NB4 (cell line): ENCODE results near the gene CALML6.
A peak's percentile ranks its signal among the peaks of the same experiment; 100 is the strongest.

Source experiments
- DNase-seq: peaks from one replicate; pipeline ENCODE4 v3.0.0; 2010; ENCODE audit warnings: low read depth
- H3K4me3 ChIP-seq: one replicate; pipeline ENCODE4 v1.5.1; 2011; ENCODE audit warnings: mild to moderate bottlenecking, low read depth, low read length, moderate library complexity
- CTCF ChIP-seq: IDR thresholded peaks from one replicate; pipeline ENCODE4 v1.5.1; 2012; ENCODE audit warnings: low read depth, low read length
- MAX ChIP-seq: IDR thresholded peaks from 2 replicates; pipeline ENCODE4 v1.6.1; 2011; ENCODE audit warnings: low read depth, low read length
- MYC ChIP-seq: IDR thresholded peaks from 2 replicates; pipeline ENCODE4 v1.6.1; 2011; ENCODE audit warnings: low read depth, low read length
- POLR2A ChIP-seq: IDR thresholded peaks from 2 replicates; pipeline ENCODE4 v1.6.1; 2011; ENCODE audit warnings: mild to moderate bottlenecking; ENCODE audit not compliant: insufficient read length; ENCODE audit errors: extremely low read depth

CALML6 gene

GRCh38 chr1:1890506-1891348 lies 24.3 kb upstream of the CALML6 start, which contains the start of gene GNB1:
GNB1 (minus strand) TSS chr1:1891087; CDS start chr1:1825453, 65,634 bp downstream.
- DNase-seq: peak; percentile 90
- peak within 1 kb of the TSS; percentile 70 for H3K4me3 ChIP-seq
- TF ChIP-seq CTCF (no peak), MAX (peak; percentile 75), POLR2A (peak; percentile 55), MYC (peak; percentile 75)

GRCh38 chr1:1891349-1892078 lies 23.5 kb upstream of the CALML6 start:
- peak; percentile 81 for DNase-seq
- peak overlapping the region; percentile 55 for H3K4me3 ChIP-seq
- peak; percentile 27 for TF ChIP-seq POLR2A
- TF ChIP-seq MAX: no peak; the same call in 1 of the 2 replicates

GRCh38 chr1:1892079-1892762 lies 22.8 kb upstream of the CALML6 start:
- DNase-seq: no peak
- H3K4me3 ChIP-seq: peak overlapping the region; percentile 55
- no peak for TF ChIP-seq MAX
- TF ChIP-seq MYC: no peak
- TF ChIP-seq CTCF: no peak
- no peak for TF ChIP-seq POLR2A

- no peak overlapping the region for H3K4me3 ChIP-seq
- TF ChIP-seq MAX (no peak), CTCF (no peak)
These were observed 22.3 kb upstream of the CALML6 start for GRCh38 chr1:1892763-1893120.

GRCh38 chr1:1893291-1893985 lies 21.6 kb upstream of the CALML6 start:
- TF ChIP-seq CTCF (no peak), MAX (no peak), MYC (no peak), POLR2A (no peak)
- no peak for DNase-seq
- no peak overlapping the region for H3K4me3 ChIP-seq

More at GRCh38 chr1:1892763-1893120, 22.3 kb upstream of the CALML6 start:
- DNase-seq: no peak
